GM19099 (cell line): Measurements from ENCODE around the gene TMEM79.
A peak's percentile ranks its signal among the peaks of the same experiment; 100 is the strongest.

Experiments
- POLR2A ChIP-seq: IDR thresholded peaks from 3 replicates; pipeline ENCODE4 v1.6.1; 2011; ENCODE audit warnings: low read depth; ENCODE audit not compliant: insufficient read length; ENCODE audit errors: extremely low read depth

Gene TMEM79

DNA sequence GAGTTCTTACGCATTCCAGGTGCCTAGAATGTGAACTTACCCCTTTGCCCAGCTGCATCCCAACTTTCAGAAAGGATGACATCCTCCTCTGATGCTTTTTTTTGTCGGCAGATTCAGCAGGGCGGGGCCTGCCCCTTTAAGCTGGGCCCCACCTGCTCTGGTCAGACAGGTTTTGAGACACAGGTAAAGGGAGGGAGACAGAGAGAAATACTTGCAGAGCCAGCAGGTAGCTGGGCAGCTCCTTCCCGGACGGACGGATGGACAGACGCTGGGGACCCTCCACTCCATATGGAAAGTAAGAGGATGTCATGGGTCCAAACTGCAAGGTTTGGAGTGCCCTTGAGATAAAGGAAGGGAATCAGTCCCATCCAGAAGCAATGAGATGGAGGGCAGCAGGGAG lies at the start of gene TMEM79:
TMEM79 (plus strand) TSS at position 214 of the 400 bp plus-strand sequence. CDS start 902 bp downstream, outside the sequence.
- no peak for TF ChIP-seq POLR2A

DNA sequence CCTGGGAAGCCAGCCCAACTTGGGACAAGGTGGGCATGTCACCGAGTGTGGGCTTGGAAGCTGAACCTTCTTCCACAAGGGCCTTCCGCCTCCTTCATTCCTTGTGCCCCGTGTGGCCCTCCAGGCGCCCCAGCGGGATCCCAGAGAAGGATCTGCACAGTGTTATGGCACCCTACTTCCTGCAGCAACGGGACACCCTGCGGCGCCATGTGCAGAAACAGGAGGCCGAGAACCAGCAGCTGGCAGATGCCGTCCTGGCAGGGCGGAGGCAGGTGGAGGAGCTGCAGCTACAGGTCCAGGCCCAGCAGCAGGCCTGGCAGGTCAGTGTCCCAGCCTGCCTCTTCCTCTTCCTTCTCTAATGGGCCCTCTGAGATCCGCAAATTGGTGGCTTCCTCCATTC lies 48.0 kb upstream of the TMEM79 start:
- no peak for TF ChIP-seq POLR2A

DNA sequence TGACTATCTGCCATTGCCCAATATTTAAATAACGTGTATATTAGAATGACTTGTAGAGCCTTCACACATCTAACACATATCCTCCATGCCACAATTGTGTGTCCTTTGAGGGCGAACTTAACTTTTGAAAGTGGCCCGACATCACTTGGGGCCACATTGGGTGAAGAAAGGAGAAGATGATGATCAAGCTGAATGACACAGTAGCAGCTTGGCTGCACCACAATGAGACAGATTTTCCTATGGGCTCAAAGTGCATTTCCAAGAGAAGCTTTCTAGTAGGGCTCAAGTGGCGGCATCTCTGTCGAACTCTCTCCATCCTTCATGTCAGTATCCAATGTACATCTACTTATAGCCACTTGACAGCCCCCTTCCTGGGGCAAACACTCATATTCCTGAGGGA lies 45.9 kb upstream of the TMEM79 start:
- no peak for TF ChIP-seq POLR2A

DNA sequence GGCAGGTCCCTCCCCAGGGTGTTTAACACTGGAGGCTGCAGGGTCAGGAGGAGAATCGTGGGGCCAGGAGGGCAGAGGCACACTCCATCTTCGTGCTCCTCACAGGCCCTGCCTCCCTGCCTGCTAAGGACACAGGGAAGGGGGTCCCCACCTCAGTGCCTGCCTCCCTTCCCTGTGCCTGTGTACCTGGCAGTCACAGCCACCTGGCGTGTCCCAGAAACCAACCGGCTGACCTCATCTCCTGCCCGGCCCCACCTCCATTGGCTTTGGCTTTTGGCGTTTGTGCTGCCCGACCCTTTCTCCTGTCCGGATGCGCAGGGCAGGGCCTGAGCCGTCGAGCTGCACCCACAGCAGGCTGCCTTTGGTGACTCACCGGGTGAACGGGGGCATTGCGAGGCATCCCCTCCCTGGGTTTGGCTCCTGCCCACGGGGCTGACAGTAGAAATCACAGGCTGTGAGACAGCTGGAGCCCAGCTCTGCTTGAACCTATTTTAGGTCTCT lies 42.8 kb upstream of the TMEM79 start:
- no peak for TF ChIP-seq POLR2A

GRCh38 chr1:156241926-156242325 lies 42.2 kb upstream of the TMEM79 start, which contains the start of gene BGLAP:
Gene BGLAP (plus strand): TSS chr1:156242184. CDS start chr1:156242232, 48 bp downstream.
- no peak for TF ChIP-seq POLR2A

DNA sequence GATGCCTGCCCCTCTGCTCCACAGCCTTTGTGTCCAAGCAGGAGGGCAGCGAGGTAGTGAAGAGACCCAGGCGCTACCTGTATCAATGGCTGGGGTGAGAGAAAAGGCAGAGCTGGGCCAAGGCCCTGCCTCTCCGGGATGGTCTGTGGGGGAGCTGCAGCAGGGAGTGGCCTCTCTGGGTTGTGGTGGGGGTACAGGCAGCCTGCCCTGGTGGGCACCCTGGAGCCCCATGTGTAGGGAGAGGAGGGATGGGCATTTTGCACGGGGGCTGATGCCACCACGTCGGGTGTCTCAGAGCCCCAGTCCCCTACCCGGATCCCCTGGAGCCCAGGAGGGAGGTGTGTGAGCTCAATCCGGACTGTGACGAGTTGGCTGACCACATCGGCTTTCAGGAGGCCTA lies 41.4 kb upstream of the TMEM79 start:
- TF ChIP-seq POLR2A = no peak

- TF ChIP-seq POLR2A = no peak
Measured at GRCh38 chr1:156244126-156244525, 40.0 kb upstream of the TMEM79 start.

- TF ChIP-seq POLR2A = no peak
Measured at GRCh38 chr1:156244712-156245111, 39.4 kb upstream of the TMEM79 start.

DNA sequence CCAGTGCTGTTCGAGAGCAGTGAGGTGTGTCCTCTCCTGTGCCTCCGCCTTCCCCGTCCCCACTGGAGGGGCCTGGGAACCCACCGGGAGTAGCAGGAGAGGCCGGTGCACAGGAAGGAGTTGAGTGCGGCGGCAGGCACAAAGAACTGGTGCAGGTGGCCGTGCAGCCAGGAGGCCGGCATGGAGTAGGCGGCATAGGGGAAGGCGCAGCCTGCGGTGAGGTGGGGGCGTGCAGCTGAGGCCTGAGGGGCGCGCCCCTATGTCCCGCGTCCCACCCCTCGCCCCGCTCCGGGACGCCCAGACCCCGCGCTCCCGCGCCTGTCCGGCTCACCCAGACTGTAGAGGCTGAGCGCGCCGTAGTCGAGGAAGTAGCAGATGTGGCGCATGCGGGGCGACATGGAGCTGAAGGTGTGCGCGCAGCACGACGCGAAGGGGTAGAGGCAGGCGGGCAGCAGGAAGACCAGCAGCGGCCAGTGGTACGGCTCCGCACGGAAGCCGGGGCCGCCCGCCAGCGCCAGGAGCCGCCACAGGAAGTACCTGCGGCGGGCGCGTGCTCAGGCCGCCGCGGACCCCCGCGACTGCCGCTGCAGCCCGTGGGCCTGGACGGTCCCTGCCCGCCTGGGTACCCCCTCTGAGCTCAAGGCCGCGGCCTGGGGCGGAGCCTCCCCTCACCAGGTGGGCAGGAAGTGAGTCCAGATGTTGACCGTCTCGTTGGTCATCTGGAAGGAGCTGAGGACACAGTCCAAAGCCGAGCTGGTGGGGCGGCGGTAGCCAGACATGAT lies 38.5 kb upstream of the TMEM79 start:
- peak; percentile 44 for TF ChIP-seq POLR2A

DNA sequence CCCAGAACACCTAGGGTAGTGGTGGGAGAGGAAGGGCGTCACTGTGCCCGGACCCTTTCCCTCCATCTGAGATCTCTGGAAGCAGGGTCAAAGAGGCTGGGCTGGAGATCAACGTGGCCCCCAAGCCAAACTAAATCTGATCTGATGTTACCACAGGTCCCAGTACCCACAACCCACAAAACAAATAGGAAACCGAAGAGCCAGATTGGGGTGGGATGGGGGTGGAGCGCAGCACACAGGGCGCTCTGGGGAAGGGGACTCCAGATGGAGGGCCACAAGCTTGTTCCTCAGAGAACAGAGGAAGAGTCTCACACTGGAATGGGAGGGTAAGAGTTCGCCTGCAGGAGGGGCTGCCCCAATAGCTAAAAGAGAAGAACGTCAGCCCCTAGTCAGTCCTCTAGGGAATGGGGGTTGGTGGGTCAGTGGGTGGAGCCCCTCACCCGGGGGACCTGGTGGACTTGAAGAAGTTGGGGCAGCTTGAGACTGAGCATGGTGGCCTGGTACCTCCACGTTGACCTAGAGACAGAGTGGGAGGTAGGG lies 37.8 kb upstream of the TMEM79 start:
- TF ChIP-seq POLR2A = no peak

DNA sequence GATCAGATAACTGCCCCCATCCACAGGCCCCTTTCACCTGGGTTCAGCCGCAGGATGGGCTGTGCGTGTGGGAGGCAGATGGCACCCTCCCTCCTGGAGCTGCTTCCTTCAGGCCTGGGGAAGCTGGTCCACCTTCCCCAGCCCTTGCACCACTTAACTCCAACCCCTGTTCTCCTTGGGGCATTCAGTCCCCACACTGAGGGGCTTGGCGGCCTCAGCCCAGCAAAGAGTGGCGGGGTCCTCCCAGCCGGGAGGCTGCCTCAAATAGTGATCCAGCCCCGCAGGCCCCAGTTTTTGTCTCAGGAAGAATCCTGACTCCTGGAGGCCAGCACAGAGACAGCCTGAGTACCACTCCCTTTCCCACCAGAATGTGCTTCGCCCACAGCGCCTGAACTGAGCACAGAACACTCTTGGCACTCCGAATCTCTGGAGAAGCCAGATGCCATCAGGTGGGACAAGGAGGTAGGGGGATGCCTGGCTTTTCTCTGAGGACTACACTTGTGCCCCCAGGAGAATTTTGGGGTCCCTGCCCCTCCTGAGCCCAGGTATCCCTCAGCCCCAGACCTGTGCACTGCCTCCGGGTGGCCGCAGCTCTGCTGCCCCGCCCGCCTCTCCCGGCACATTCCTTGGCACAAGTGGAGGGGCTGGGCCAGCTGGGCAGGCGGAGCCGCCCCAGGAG lies 37.2 kb upstream of the TMEM79 start:
- TF ChIP-seq POLR2A = no peak

- no peak for TF ChIP-seq POLR2A
Measured at GRCh38 chr1:156247460-156248322, 36.4 kb upstream of the TMEM79 start, which contains the start of gene PAQR6. Gene PAQR6 (minus strand): TSS chr1:156248056. CDS start chr1:156246731, 1,325 bp downstream.

DNA sequence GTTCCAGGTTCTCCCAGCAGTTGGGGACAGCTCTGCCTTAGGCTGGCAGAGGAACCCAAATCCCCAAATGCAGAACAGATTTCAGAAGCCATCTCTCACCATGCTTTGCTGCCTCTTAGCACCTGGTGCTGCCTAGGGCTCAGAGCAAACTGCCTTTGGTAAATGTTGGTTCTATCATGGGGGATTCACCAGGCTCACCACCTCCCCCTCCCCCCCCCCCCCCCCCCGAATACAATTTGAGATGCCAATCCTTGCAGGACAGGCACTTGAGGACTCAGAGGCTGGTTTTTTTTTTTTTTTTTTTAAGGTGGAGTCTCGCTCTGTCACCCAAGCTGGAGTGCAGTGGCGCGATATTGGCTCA lies 35.8 kb upstream of the TMEM79 start:
- no peak for TF ChIP-seq POLR2A

- TF ChIP-seq POLR2A = no peak
Measured at GRCh38 chr1:156249593-156249992, 34.5 kb upstream of the TMEM79 start.

- TF ChIP-seq POLR2A = no peak
Measured at GRCh38 chr1:156251527-156251926, 32.6 kb upstream of the TMEM79 start.
